ENCODE results near the gene NEK7. TPM values are rescaled to one million over a fixed set of nuclear protein-coding genes. Genes with fewer than 3 reads are reported as not detected.

Gene NEK7
- total RNA-seq, 1 donor from 2014 or later = 34.7 TPM

- H3K27ac Mint-ChIP-seq = no peak overlapping the region
- Histone ChIP-seq H3K27ac (no peak overlapping the region), H3K9me3 (ENCODE audit: low read depth) (no peaks in the 10 kb centered on the region), H4K20me1 (ENCODE audit: low read depth) (no peaks in the 10 kb centered on the region), H3K4me3 (no peak overlapping the region), H3K79me2 (ENCODE audit: low read depth) (no peaks in the 10 kb centered on the region), H2AFZ (replicated peaks) (no peak overlapping the region), H3K36me3 (no peaks in the 10 kb centered on the region), H3K4me1 (no peaks in the 10 kb centered on the region), H3K27me3 (no peaks in the 10 kb centered on the region), H3K9ac (no peak overlapping the region), H3K4me2 (no peak overlapping the region), H3F3A (ENCODE audit: low read depth) (no peaks in the 10 kb centered on the region)
- H3K36me3 Mint-ChIP-seq = no peaks in the 10 kb centered on the region
- H3K9me3 Mint-ChIP-seq = no peaks in the 10 kb centered on the region
- H3K27me3 Mint-ChIP-seq (ENCODE audit: insufficient read depth, low read depth) = no peaks in the 10 kb centered on the region
- TF ChIP-seq CTCF (IDR thresholded peaks at IDR 0.05) = no peak
- no peak for TF ChIP-seq EZH2phosphoT487 (IDR thresholded peaks at IDR 0.05)
- no peak for TF ChIP-seq EZH2 (IDR thresholded peaks at IDR 0.05)
- H3K4me3 Mint-ChIP-seq = no peak overlapping the region
- no peaks in the 10 kb centered on the region for H3K4me1 Mint-ChIP-seq
- no peak for DNase-seq (ENCODE audit: low spot score)
Observed at GRCh38 chr1:198278943-198279342, 122.1 kb downstream of the NEK7 start.

GRCh38 chr1:198280080-198280479 lies 123.3 kb downstream of the NEK7 start:
- Mint-ChIP-seq H3K4me1 (no peaks in the 10 kb centered on the region), H3K9me3 (no peaks in the 10 kb centered on the region), H3K27ac (no peak overlapping the region), H3K27me3 (ENCODE audit: insufficient read depth, low read depth) (no peaks in the 10 kb centered on the region), H3K36me3 (peaks cover 2% of the 10 kb centered on the region), H3K4me3 (no peak overlapping the region)
- DNase-seq (ENCODE audit: low spot score) = no peak
- no peaks in the 10 kb centered on the region for H3K4me1 ChIP-seq
- no peaks in the 10 kb centered on the region for H4K20me1 ChIP-seq (ENCODE audit: low read depth)
- no peak overlapping the region for H3K9ac ChIP-seq
- TF ChIP-seq EZH2phosphoT487 (IDR thresholded peaks at IDR 0.05) (no peak), CTCF (IDR thresholded peaks at IDR 0.05) (no peak), EZH2 (IDR thresholded peaks at IDR 0.05) (no peak)
- no peaks in the 10 kb centered on the region for H3K27me3 ChIP-seq
- H3K9me3 ChIP-seq (ENCODE audit: low read depth) = no peaks in the 10 kb centered on the region
- H3K4me3 ChIP-seq = no peak overlapping the region
- H3K4me2 ChIP-seq = no peak overlapping the region
- no peaks in the 10 kb centered on the region for H3F3A ChIP-seq (ENCODE audit: low read depth)
- H3K27ac ChIP-seq = no peak overlapping the region
- H3K79me2 ChIP-seq (ENCODE audit: low read depth) = no peaks in the 10 kb centered on the region
- no peaks in the 10 kb centered on the region for H3K36me3 ChIP-seq
- no peak overlapping the region for H2AFZ ChIP-seq (replicated peaks)

DNA sequence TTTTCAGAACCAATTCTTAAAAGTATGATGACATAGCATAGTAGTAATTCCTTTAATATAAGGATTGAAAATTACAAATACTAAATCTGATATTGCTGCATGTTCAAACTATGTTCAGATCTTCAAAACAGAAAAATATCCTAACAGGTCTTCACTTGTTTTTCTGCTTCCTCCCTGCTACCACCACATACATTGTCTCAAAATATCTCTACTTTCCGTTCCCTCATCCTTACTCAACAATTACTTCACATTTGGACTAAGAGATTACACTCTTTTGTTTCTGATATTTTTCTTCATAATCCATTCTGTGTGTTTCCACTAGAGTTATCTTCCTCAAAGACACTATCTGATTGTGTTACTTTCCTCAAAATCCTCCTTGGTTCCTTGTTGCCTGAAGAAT lies 125.1 kb downstream of the NEK7 start:
- TF ChIP-seq CTCF (IDR thresholded peaks at IDR 0.05) (no peak), EZH2 (IDR thresholded peaks at IDR 0.05) (no peak), EZH2phosphoT487 (IDR thresholded peaks at IDR 0.05) (no peak)
- Histone ChIP-seq H3F3A (ENCODE audit: low read depth) (no peaks in the 10 kb centered on the region), H3K9me3 (ENCODE audit: low read depth) (no peaks in the 10 kb centered on the region), H3K79me2 (ENCODE audit: low read depth) (no peaks in the 10 kb centered on the region), H3K27me3 (no peaks in the 10 kb centered on the region), H3K9ac (no peak overlapping the region), H3K4me3 (no peak overlapping the region), H3K4me2 (no peak overlapping the region), H4K20me1 (ENCODE audit: low read depth) (no peaks in the 10 kb centered on the region), H3K36me3 (no peaks in the 10 kb centered on the region), H2AFZ (replicated peaks) (no peak overlapping the region), H3K4me1 (no peaks in the 10 kb centered on the region), H3K27ac (no peak overlapping the region)
- Mint-ChIP-seq H3K9me3 (no peaks in the 10 kb centered on the region), H3K27ac (no peak overlapping the region), H3K36me3 (peaks cover 7% of the 10 kb centered on the region), H3K27me3 (ENCODE audit: insufficient read depth, low read depth) (no peaks in the 10 kb centered on the region), H3K4me1 (no peaks in the 10 kb centered on the region), H3K4me3 (no peak overlapping the region)
- no peak for DNase-seq (ENCODE audit: low spot score)
